ENCODE data around the gene NUDT16L1. TPM values are rescaled to one million over a fixed set of nuclear protein-coding genes. Genes with fewer than 3 reads are reported as not detected.

NUDT16L1 gene
- total RNA-seq, 1 donor from 2014 or later = 24.0 TPM

DNA sequence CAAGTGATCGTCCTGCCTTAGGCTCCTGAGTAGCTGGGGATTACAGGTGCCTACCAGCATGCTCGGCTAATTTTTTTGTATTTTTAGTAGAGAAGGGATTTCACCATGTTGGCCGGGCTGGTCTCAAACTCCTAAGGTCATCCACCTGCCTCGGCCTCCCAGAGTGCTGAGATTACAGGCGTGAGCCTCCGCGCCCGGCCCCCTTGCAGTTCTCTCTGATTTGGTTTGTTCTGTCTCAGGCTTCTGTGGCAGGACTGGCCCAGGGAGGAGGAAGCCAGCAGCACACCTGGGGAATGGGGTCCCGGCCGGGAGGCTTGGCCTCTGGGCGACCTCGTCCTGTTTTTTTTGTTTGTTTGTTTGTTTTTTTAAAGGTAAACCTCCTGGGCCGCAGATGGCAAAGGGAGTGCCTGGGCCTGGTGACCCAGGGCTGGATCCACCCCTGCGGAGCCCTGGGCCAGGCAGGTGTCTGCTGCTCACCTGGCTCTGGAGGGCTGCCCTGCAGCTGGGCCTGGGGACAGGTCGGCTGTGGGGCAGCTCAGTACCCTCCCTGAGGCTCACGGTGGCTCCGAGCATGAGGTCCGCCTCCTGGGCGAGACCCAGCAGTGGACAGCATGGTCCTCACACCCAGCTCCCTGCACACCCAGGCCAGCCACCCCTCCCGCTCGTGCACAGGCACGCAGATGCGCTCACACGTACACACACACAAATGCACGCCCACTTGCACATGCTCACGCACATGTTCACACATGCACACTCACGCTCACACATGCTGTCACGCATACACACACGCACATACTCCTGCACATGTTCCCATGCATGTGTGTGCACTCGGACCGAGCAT, 3.3 kb upstream of the NUDT16L1 start:
- Histone ChIP-seq H3K36me3 (peaks cover 35% of the 10 kb centered on the region), H3K9me3 (no peaks in the 10 kb centered on the region), H3K27ac (no peak overlapping the region), H3K4me3 (no peak overlapping the region), H3K27me3 (no peaks in the 10 kb centered on the region), H3K4me1 (peaks cover 16% of the 10 kb centered on the region)
- no peak for TF ChIP-seq CTCF (IDR thresholded peaks at IDR 0.05)
- no peak for ATAC-seq
- intact Hi-C loops (cut with DNase I) = no loop called here
- DNase-seq = peak; percentile 65

- no peak for TF ChIP-seq CTCF (IDR thresholded peaks at IDR 0.05)
- H3K27me3 ChIP-seq = no peaks in the 10 kb centered on the region
- peaks cover 28% of the 10 kb centered on the region for H3K36me3 ChIP-seq
- H3K4me1 ChIP-seq = peaks cover 17% of the 10 kb centered on the region
- DNase-seq (peak; percentile 62), ATAC-seq (no peak)
- intact Hi-C loops (cut with DNase I) = no loop called here
- no peak overlapping the region for H3K4me3 ChIP-seq
- no peak overlapping the region for H3K27ac ChIP-seq
- H3K9me3 ChIP-seq = no peaks in the 10 kb centered on the region
Observed at GRCh38 chr16:4690946-4691665, 2.3 kb upstream of the NUDT16L1 start.

DNA sequence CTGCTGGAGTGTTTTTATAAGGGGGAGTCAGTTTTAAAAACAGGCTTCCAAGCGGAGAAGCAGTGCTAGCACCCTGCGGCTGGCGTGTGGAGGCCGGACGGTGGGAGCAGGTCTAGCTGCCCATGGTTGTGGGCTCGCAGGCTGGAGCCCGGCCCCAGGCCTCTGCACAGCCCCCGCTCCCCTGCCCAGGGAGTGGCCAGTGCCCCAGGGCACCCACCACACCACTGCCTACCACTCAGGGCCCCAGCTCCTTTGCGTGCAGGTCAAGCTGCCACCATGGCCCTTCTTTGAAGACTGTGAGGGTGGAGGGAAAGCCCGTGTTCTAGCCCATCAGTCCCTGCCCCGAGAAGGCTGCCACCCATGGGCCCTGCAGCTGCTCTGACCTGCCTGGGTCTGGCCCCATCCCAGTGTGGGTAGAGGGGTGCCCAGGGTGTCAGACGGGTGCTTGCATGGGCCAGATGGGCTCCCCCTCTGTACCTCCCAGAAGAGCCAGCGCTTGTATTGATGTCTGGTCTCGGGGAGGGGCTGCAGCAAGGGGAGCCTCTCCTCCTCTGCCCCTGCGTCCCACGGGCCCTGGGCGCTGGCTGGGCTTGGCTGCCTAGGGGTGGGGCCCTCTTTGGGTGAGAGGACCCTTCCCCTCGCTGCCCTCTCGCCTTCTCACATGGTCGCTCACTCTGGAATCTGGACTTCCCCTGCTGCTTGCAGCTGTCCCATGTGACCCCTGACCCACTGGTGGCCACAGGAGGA, 1.5 kb upstream of the NUDT16L1 start:
- H3K27ac ChIP-seq = no peak overlapping the region
- TF ChIP-seq CTCF (IDR thresholded peaks at IDR 0.05) = no peak

GRCh38 chr16:4692460-4693295, 684 bp upstream of the NUDT16L1 start:
- no peaks in the 10 kb centered on the region for H3K27me3 ChIP-seq
- DNase-seq (no peak), ATAC-seq (peak; percentile 1)
- no peaks in the 10 kb centered on the region for H3K9me3 ChIP-seq
- TF ChIP-seq CTCF (IDR thresholded peaks at IDR 0.05) = no peak
- peaks cover 17% of the 10 kb centered on the region for H3K4me1 ChIP-seq
- peaks cover 32% of the 10 kb centered on the region for H3K36me3 ChIP-seq
- peak overlapping the region; percentile 87 for H3K4me3 ChIP-seq
- intact Hi-C loops (cut with DNase I) = no loop called here
- peak overlapping the region; percentile 68 for H3K27ac ChIP-seq

More for the DNA sequence above, 1.5 kb upstream of the NUDT16L1 start:
- Histone ChIP-seq H3K9me3 (no peaks in the 10 kb centered on the region), H3K27me3 (no peaks in the 10 kb centered on the region), H3K4me1 (peaks cover 17% of the 10 kb centered on the region), H3K4me3 (no peak overlapping the region), H3K36me3 (peaks cover 28% of the 10 kb centered on the region)
- ATAC-seq (no peak), DNase-seq (peak; percentile 62)
- intact Hi-C loops (cut with DNase I) = no loop called here

All from upper lobe of right lung (tissue), 1 donor.